K562 (cell line): Measurements from ENCODE around the gene SREBF1. TPM values are rescaled to one million over a fixed set of nuclear protein-coding genes. Genes with fewer than 3 reads are reported as not detected.

ENCODE experiments used
- CEBPZ ChIP-seq: fragments of 150-350 bp; IDR thresholded peaks from 2 replicates; pipeline ENCODE4 v1.6.1; 2014; ENCODE audit warnings: low read depth, mild to moderate bottlenecking, low read length, borderline replicate concordance
- DEAF1 ChIP-seq: fragments of 450-650 bp; formaldehyde crosslinking; IDR thresholded peaks from 2 replicates; pipeline ENCODE4 v1.4.0; 2020; ENCODE audit warnings: mild to moderate bottlenecking, moderate library complexity
- FOXA3 ChIP-seq, 2 experiments: fragments of 450-650 bp in 1 of 2; sonication (generic) in 1 of 2; formaldehyde crosslinking; IDR thresholded peaks in 1 of 2; conservative IDR thresholded peaks in 1 of 2; 2 replicates each; pipeline versions ENCODE4 v1.4.0 to v1.8.0; 2020 to 2022; ENCODE audit warnings: mild to moderate bottlenecking in 2 of 2, missing genetic modification reagents in 1 of 2
- HEY1 ChIP-seq: fragments of 250-450 bp; sonication (Bioruptor Pico); IDR thresholded peaks from 2 replicates; pipeline ENCODE4 v1.5.0; 2020; ENCODE audit warnings: mild to moderate bottlenecking, moderate library complexity, borderline replicate concordance
- HMG20B ChIP-seq: fragments of 250-450 bp; sonication (Bioruptor Pico); IDR thresholded peaks from 2 replicates; pipeline ENCODE4 v1.5.0; 2021; ENCODE audit warnings: mild to moderate bottlenecking
- MLLT1 ChIP-seq, 2 experiments: fragments of 450-650 bp; IDR thresholded peaks; 2 replicates each; pipeline ENCODE4 v1.6.1; 2016
- STAG1 ChIP-seq: sonication (generic); formaldehyde crosslinking; IDR thresholded peaks from 2 replicates; pipeline ENCODE4 v1.5.0; 2020; ENCODE audit warnings: missing genetic modification reagents, borderline replicate concordance
- SUPT5H ChIP-seq: fragments of 450-650 bp; IDR thresholded peaks from 2 replicates; pipeline ENCODE4 v1.6.1; 2016
- ZNF24 ChIP-seq: fragments of 450-650 bp; IDR thresholded peaks from 2 replicates; pipeline ENCODE4 v1.6.1; 2016
- ZNF444 ChIP-seq: fragments of 250-450 bp; sonication (Bioruptor Pico); IDR thresholded peaks from 2 replicates; pipeline ENCODE4 v1.4.0; 2020; ENCODE audit warnings: mild to moderate bottlenecking, moderate library complexity
- ZNF583 ChIP-seq: fragments of 250-450 bp; sonication (Bioruptor Pico); IDR thresholded peaks from 2 replicates; pipeline ENCODE4 v1.4.0; 2020
- ZNF696 ChIP-seq: fragments of 250-450 bp; sonication (Bioruptor Pico); conservative IDR thresholded peaks from 2 replicates; pipeline ENCODE4 v1.4.0; 2020; ENCODE audit warnings: mild to moderate bottlenecking, moderate library complexity
- ZZZ3 ChIP-seq: fragments of 450-650 bp; IDR thresholded peaks from 2 replicates; pipeline ENCODE4 v1.6.1; 2016; ENCODE audit warnings: antibody characterized with exemption, mild to moderate bottlenecking, moderate library complexity
- polyA plus RNA-seq, 8 experiments: library from polyadenylated mRNA; depleted of rRNA in 4 of 8; stranded (reverse) in 5 of 8; unstranded in 3 of 8; fragments of >200 nt; fragmentation: Nextera tagmentation in 2 of 8; fragmentation: Illumina TruSeq in 1 of 8; extraction: Ambion mirVana in 2 of 8; extraction: Trizol in 1 of 8; gene quantifications; 2 replicates each; pipeline versions ENCODE4 v1.2.1 to v1.2.3, GENCODE V29; 2011 to 2014; ENCODE audit warnings: inconsistent platforms in 1 of 8, missing spikeins in 1 of 8
- total RNA-seq, 7 experiments: library from RNA; depleted of rRNA in 6 of 7; stranded (reverse); fragments of >200 nt in 6 of 7; fragmentation: Illumina TruSeq in 2 of 7; extraction: Trizol in 2 of 7; gene quantifications; 2 replicates each; pipeline versions ENCODE4 v1.2.1 to v1.2.3, GENCODE V29; 2011 to 2021; ENCODE audit warnings: low replicate concordance in 1 of 7

The SREBF1 gene
- total and polyA plus RNA-seq, 9 of the 15 experiments (the other 6 are each of a cell fraction or from before 2014, with no cell fraction given) = 1.6 to 169 (median 69.4) TPM

- no peak for TF ChIP-seq CEBPZ
- TF ChIP-seq SUPT5H = peak; percentile 20; the same call in 1 of the 2 replicates
- TF ChIP-seq FOXA3 (CRISPR knock-in tag; conservative IDR thresholded peaks at IDR 0.05 in 1 of 2, IDR thresholded peaks at IDR 0.05 in 1 of 2) = no peak
- no peak for TF ChIP-seq ZNF696 (CRISPR knock-in tag)
- TF ChIP-seq HMG20B (CRISPR knock-in tag) = no peak
- no peak for TF ChIP-seq DEAF1 (CRISPR knock-in tag)
- no peak for TF ChIP-seq HEY1 (CRISPR knock-in tag)
- TF ChIP-seq ZZZ3 = no peak
- no peak for TF ChIP-seq ZNF583 (CRISPR knock-in tag)
- no peak for TF ChIP-seq STAG1 (CRISPR knock-in tag)
- TF ChIP-seq ZNF24 = no peak
- no peak for TF ChIP-seq MLLT1 (IDR thresholded peaks at IDR 0.05)
- no peak for TF ChIP-seq ZNF444 (CRISPR knock-in tag)
Observed at GRCh38 chr17:17816240-17816814, 20.5 kb downstream of the SREBF1 start (continued).
